BE2C (cell line): ENCODE data around the gene RECK.
A peak's percentile ranks its signal among the peaks of the same experiment; 100 is the strongest.

ENCODE experiments used
- DNase-seq: peaks from one replicate; pipeline ENCODE4 v3.0.0-alpha.2; 2020
- H3K27me3 ChIP-seq: fragments of 250-450 bp; sonication (Bioruptor Pico); 2 replicates; pipeline ENCODE4 v1.5.1; 2020; ENCODE audit warnings: mild to moderate bottlenecking
- H3K36me3 ChIP-seq: fragments of 250-450 bp; sonication (Bioruptor Pico); 2 replicates; pipeline ENCODE4 v1.5.1; 2020; ENCODE audit warnings: mild to moderate bottlenecking
- H3K4me1 ChIP-seq: fragments of 250-450 bp; sonication (Bioruptor Pico); 2 replicates; pipeline ENCODE4 v1.5.1; 2020
- H3K4me3 ChIP-seq: 2 replicates; pipeline ENCODE4 v1.5.1; 2011; ENCODE audit warnings: low read depth, low read length
- H3K9me3 ChIP-seq: fragments of 250-450 bp; sonication (Bioruptor Pico); 2 replicates; pipeline ENCODE4 v1.5.1; 2020
- CTCF ChIP-seq: IDR thresholded peaks from 2 replicates; pipeline ENCODE4 v1.5.1; 2012; ENCODE audit warnings: mild to moderate bottlenecking, low read depth, low read length

Gene RECK

GRCh38 chr9:36148311-36149051 lies 111.8 kb downstream of the RECK start:
- no peak overlapping the region for H3K4me3 ChIP-seq
- DNase-seq: peak; percentile 99
- peaks cover 12% of the 10 kb centered on the region for H3K4me1 ChIP-seq
- no peaks in the 10 kb centered on the region for H3K9me3 ChIP-seq
- peak; percentile 5; the same call in 1 of the 2 replicates for TF ChIP-seq CTCF
- H3K36me3 ChIP-seq: no peaks in the 10 kb centered on the region
- H3K27me3 ChIP-seq: no peaks in the 10 kb centered on the region

- Histone ChIP-seq H3K9me3 (no peaks in the 10 kb centered on the region), H3K4me1 (peaks cover 14% of the 10 kb centered on the region), H3K4me3 (no peak overlapping the region), H3K36me3 (no peaks in the 10 kb centered on the region), H3K27me3 (no peaks in the 10 kb centered on the region)
- DNase-seq: no peak
- no peak for TF ChIP-seq CTCF
Measured at GRCh38 chr9:36149197-36149596, 112.5 kb downstream of the RECK start.

GRCh38 chr9:36150574-36151315 lies 114.0 kb downstream of the RECK start:
- Histone ChIP-seq H3K4me3 (no peak overlapping the region), H3K36me3 (peaks cover under 1% of the 10 kb centered on the region; the same call in 1 of the 2 replicates), H3K4me1 (peaks cover 21% of the 10 kb centered on the region), H3K27me3 (no peaks in the 10 kb centered on the region), H3K9me3 (no peaks in the 10 kb centered on the region)
- DNase-seq: no peak
- TF ChIP-seq CTCF: no peak

- no peak for TF ChIP-seq CTCF
- H3K9me3 ChIP-seq: no peaks in the 10 kb centered on the region
- no peak for DNase-seq
- H3K4me3 ChIP-seq: no peak overlapping the region
- peaks cover 2% of the 10 kb centered on the region; the same call in 1 of the 2 replicates for H3K36me3 ChIP-seq
- peaks cover 21% of the 10 kb centered on the region for H3K4me1 ChIP-seq
- H3K27me3 ChIP-seq: no peaks in the 10 kb centered on the region
Measured at GRCh38 chr9:36151316-36152210, 114.8 kb downstream of the RECK start.

- Histone ChIP-seq H3K4me3 (no peak overlapping the region), H3K36me3 (peaks cover 2% of the 10 kb centered on the region; the same call in 1 of the 2 replicates), H3K4me1 (peaks cover 21% of the 10 kb centered on the region), H3K9me3 (no peaks in the 10 kb centered on the region), H3K27me3 (no peaks in the 10 kb centered on the region)
- no peak for TF ChIP-seq CTCF
- no peak for DNase-seq
Measured at GRCh38 chr9:36152741-36153438, 116.2 kb downstream of the RECK start.
